AG08395 (cell line): ENCODE data around the gene SLC12A9.
"Not testable (repeated sequence)": the region's sequence is repeated elsewhere in the genome, so short reads cannot be mapped to it uniquely, and the experiment has no call there.

Source experiments
- DNase-seq: peaks from one replicate; pipeline ENCODE4 v3.0.0; 2012; ENCODE audit warnings: mixed read lengths, low spot score

Gene SLC12A9

GRCh38 chr7:100852048-100852872, at the start of gene SLC12A9:
Gene SLC12A9 (plus strand): TSS chr7:100852713. CDS start chr7:100854198, 1,485 bp downstream.
- peak; percentile 98 for DNase-seq

GRCh38 chr7:100802951-100803350, 49.6 kb upstream of the SLC12A9 start:
- DNase-seq, result no peak

GRCh38 chr7:100803398-100804161, 48.9 kb upstream of the SLC12A9 start:
- peak; percentile 97 for DNase-seq

- no peak for DNase-seq
Measured at GRCh38 chr7:100804681-100805431, 47.7 kb upstream of the SLC12A9 start.

GRCh38 chr7:100806276-100806675, 46.2 kb upstream of the SLC12A9 start:
- no peak for DNase-seq

GRCh38 chr7:100806883-100807282, 45.6 kb upstream of the SLC12A9 start:
- not testable (repeated sequence) for DNase-seq

- no peak for DNase-seq
Measured at GRCh38 chr7:100808354-100808875, 44.1 kb upstream of the SLC12A9 start.

- no peak for DNase-seq
Measured at GRCh38 chr7:100811480-100811879, 41.0 kb upstream of the SLC12A9 start.

GRCh38 chr7:100812729-100813128, 39.8 kb upstream of the SLC12A9 start:
- no peak for DNase-seq

GRCh38 chr7:100816515-100816914, 36.0 kb upstream of the SLC12A9 start:
- not testable (repeated sequence) for DNase-seq

- no peak for DNase-seq
Measured at GRCh38 chr7:100817097-100817496, 35.4 kb upstream of the SLC12A9 start.

- no peak for DNase-seq
Measured at GRCh38 chr7:100818366-100818765, 34.1 kb upstream of the SLC12A9 start.

- no peak for DNase-seq
Measured at GRCh38 chr7:100818825-100819224, 33.7 kb upstream of the SLC12A9 start.

GRCh38 chr7:100819586-100819985, 32.9 kb upstream of the SLC12A9 start:
- no peak for DNase-seq

- DNase-seq, result no peak
Measured at GRCh38 chr7:100822236-100823139, 30.0 kb upstream of the SLC12A9 start.

- no peak for DNase-seq
Measured at GRCh38 chr7:100823140-100823525, 29.4 kb upstream of the SLC12A9 start.

- no peak for DNase-seq
Measured at GRCh38 chr7:100823534-100823933, 29.0 kb upstream of the SLC12A9 start.

GRCh38 chr7:100824499-100825214, 27.9 kb upstream of the SLC12A9 start:
- DNase-seq, result no peak

GRCh38 chr7:100825215-100825671, 27.3 kb upstream of the SLC12A9 start:
- no peak for DNase-seq

GRCh38 chr7:100825751-100826513, 26.6 kb upstream of the SLC12A9 start:
- peak; percentile 64 for DNase-seq
